A549 (cell line): ENCODE measurements around the gene DEPDC5.

Experiments
- CHD2 ChIP-seq: fragments of 150-350 bp; IDR thresholded peaks from 2 replicates; pipeline ENCODE4 v1.6.1; 2014; ENCODE audit warnings: low read length; ENCODE audit not compliant: partially characterized antibody
- EP300 ChIP-seq, 2 experiments: fragments of >200 bp; sonication (Bioruptor Twin); formaldehyde crosslinking; IDR thresholded peaks; 2 replicates in 1 of 2; 3 replicates in 1 of 2; pipeline ENCODE4 v1.6.1; 2016 to 2017
- JUN ChIP-seq, 2 experiments: fragments of >200 bp; sonication (Bioruptor Twin); formaldehyde crosslinking; IDR thresholded peaks; 2 replicates in 1 of 2; 3 replicates in 1 of 2; pipeline ENCODE4 v1.6.1; 2016 to 2017
- NR3C1 ChIP-seq: fragments of >200 bp; sonication (Bioruptor Twin); formaldehyde crosslinking; IDR thresholded peaks from 3 replicates; pipeline ENCODE4 v1.6.1; 2017
- POLR2A ChIP-seq: IDR thresholded peaks from 2 replicates; pipeline ENCODE4 v1.6.1; 2012; ENCODE audit warnings: mild to moderate bottlenecking, low read length
- TF ChIP-seq, protein P1 (sequence below): fragments of >200 bp; sonication (Bioruptor Twin); formaldehyde crosslinking; IDR thresholded peaks from 3 replicates; pipeline ENCODE4 v1.5.1; 2016

DNA sequence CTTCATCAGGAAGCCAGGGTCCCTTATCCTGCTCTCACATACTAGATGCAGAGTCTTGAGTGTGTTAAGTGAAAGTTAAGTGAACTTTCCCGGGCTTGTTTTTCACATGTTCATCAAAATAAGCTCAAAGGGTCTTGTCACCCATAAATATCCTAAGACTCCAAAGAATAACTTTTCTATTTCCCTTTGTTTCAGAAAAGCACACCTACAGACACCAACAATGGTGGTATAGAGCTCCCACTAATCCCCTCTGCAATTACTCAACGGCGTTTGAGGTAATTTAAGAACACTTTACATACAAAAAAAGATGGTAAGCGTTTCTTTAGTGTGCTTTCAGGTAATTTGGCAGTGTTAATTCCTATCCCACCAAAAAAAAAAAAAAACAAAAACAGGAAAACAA is 6.4 kb upstream of the DEPDC5 start:
- TF ChIP-seq, protein P1, sequence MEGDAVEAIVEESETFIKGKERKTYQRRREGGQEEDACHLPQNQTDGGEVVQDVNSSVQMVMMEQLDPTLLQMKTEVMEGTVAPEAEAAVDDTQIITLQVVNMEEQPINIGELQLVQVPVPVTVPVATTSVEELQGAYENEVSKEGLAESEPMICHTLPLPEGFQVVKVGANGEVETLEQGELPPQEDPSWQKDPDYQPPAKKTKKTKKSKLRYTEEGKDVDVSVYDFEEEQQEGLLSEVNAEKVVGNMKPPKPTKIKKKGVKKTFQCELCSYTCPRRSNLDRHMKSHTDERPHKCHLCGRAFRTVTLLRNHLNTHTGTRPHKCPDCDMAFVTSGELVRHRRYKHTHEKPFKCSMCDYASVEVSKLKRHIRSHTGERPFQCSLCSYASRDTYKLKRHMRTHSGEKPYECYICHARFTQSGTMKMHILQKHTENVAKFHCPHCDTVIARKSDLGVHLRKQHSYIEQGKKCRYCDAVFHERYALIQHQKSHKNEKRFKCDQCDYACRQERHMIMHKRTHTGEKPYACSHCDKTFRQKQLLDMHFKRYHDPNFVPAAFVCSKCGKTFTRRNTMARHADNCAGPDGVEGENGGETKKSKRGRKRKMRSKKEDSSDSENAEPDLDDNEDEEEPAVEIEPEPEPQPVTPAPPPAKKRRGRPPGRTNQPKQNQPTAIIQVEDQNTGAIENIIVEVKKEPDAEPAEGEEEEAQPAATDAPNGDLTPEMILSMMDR: no peak
- no peak for TF ChIP-seq JUN (IDR thresholded peaks at IDR 0.05)
- no peak for TF ChIP-seq CHD2
- no peak for TF ChIP-seq EP300 (IDR thresholded peaks at IDR 0.05)
- TF ChIP-seq POLR2A: no peak
- TF ChIP-seq NR3C1: no peak
